Breast epithelium (tissue), 4 donors: ENCODE measurements around the gene COLQ. TPM values are rescaled to one million over a fixed set of nuclear protein-coding genes. Genes with fewer than 3 reads are reported as not detected.

Source experiments
- DNase-seq, 2 donors: peaks; one replicate each; pipeline ENCODE4 v3.0.0-alpha.2; 2019; ENCODE audit warnings: low spot score in 2 of 2
- H3K27ac ChIP-seq, 2 donors: fragments of 200-600 bp; sonication (generic) in 1 of 2; one replicate each; pipeline ENCODE4 v1.5.1; 2016 to 2019; ENCODE audit warnings: mild to moderate bottlenecking in 1 of 2
- H3K27me3 ChIP-seq, 2 donors: fragments of 200-600 bp; sonication (generic) in 1 of 2; one replicate each; pipeline versions ENCODE4 v1.5.1 to v1.6.0; 2017 to 2019; ENCODE audit warnings: control low read depth in 1 of 2, mild to moderate bottlenecking in 1 of 2
- H3K36me3 ChIP-seq: fragments of 200-600 bp; one replicate; pipeline ENCODE4 v1.5.1; 2019
- H3K4me1 ChIP-seq, 2 donors: fragments of 200-600 bp; sonication (generic); one replicate each; pipeline ENCODE4 v1.5.1; 2016 to 2019; ENCODE audit warnings: control low read depth in 1 of 2
- H3K4me3 ChIP-seq, 3 donors: fragments of 200-600 bp; sonication (generic); 1 replicate in 2 of 3; 2 replicates in 1 of 3; pipeline ENCODE4 v1.5.1; 2016 to 2019; ENCODE audit warnings: mild to moderate bottlenecking in 3 of 3, moderate library complexity in 2 of 3
- H3K9me3 ChIP-seq, 2 donors: fragments of 200-600 bp; sonication (generic) in 1 of 2; one replicate each; pipeline ENCODE4 v1.5.1; 2016 to 2019; ENCODE audit warnings: control low read depth in 1 of 2
- POLR2A ChIP-seq: fragments of 450-650 bp; IDR thresholded peaks from one replicate; pipeline ENCODE4 v1.6.1; 2016; ENCODE audit warnings: antibody characterized with exemption, mild to moderate bottlenecking, moderate library complexity
- POLR2AphosphoS5 ChIP-seq, 3 donors: sonication (generic); formaldehyde crosslinking; IDR thresholded peaks; one replicate each; pipeline ENCODE4 v1.6.1; 2017; ENCODE audit warnings: antibody characterized with exemption in 3 of 3
- intact Hi-C: fragments of 100-400 bp; cut with DNase I; formaldehyde crosslinking; loops from one replicate; pipeline ENCODE4 v1.15.1; 2023; ENCODE audit warnings: low total_unique reads
- total RNA-seq, 3 donors: library from RNA; depleted of rRNA; stranded (reverse); fragments of >200 nt; gene quantifications; one replicate each; pipeline ENCODE4 v1.1.0, GENCODE V29; 2016
- TF ChIP-seq, protein P1 (sequence below), 3 donors: fragments of 450-650 bp; IDR thresholded peaks; one replicate each; pipeline ENCODE4 v1.5.1; 2016 to 2017; ENCODE audit warnings: antibody characterized with exemption in 3 of 3, mild to moderate bottlenecking in 3 of 3, moderate library complexity in 3 of 3

The COLQ gene
- total RNA-seq, 3 donors from 2014 or later: 1.8 to 3.3 (median 1.9) TPM

DNA sequence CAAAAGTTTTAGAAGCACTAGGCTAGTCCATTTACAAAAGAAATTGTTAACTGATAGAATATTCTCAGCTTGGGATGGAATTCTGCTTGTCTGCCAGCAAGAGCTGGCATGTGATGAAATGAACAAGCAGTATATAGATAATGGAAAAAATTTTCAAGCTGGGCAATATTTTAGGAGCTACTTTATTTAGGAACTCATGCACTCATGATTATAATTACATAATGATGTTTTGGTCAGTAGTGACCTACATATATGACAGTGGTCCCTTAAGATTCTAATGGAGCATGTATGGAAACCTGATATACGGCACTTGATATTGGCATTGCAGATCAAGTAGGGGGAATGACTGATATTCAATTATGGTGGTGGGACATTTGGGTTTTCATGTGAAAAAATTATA lies 88.0 kb downstream of the COLQ start:
- TF ChIP-seq POLR2A (no peak), POLR2AphosphoS5 (IDR thresholded peaks at IDR 0.05) (no peak)
- TF ChIP-seq, protein P1, sequence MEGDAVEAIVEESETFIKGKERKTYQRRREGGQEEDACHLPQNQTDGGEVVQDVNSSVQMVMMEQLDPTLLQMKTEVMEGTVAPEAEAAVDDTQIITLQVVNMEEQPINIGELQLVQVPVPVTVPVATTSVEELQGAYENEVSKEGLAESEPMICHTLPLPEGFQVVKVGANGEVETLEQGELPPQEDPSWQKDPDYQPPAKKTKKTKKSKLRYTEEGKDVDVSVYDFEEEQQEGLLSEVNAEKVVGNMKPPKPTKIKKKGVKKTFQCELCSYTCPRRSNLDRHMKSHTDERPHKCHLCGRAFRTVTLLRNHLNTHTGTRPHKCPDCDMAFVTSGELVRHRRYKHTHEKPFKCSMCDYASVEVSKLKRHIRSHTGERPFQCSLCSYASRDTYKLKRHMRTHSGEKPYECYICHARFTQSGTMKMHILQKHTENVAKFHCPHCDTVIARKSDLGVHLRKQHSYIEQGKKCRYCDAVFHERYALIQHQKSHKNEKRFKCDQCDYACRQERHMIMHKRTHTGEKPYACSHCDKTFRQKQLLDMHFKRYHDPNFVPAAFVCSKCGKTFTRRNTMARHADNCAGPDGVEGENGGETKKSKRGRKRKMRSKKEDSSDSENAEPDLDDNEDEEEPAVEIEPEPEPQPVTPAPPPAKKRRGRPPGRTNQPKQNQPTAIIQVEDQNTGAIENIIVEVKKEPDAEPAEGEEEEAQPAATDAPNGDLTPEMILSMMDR (IDR thresholded peaks at IDR 0.05): no peak

DNA sequence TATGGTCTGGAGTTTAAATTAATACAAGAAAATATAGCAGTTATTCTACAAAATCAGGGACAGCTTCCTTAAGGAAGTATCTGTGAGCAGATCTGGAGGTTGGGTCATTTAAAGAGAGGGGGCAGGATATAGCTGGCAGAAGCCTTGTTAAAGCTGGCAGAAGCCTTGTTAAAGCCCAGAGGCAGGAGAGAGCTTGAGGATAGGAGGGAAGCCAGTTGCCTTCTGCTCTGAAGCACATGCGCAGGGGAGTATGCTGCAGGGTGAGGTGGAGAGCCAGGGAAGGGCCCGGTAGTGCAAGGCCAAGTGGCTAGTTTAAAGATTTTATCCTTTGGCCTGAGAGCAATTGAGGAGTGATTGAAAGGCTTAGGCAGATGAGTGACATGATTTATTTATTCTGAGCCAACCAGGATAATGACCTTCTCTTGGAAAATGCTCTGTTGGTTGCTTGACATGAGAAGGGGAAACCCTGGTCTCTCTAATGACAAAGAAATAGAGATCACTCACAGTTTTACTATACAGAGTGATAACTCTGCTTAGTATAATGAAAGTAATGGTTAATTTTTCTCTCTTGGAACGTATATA lies 90.2 kb downstream of the COLQ start:
- Histone ChIP-seq H3K27me3 (no peaks in the 10 kb centered on the region), H3K4me1 (no peaks in the 10 kb centered on the region), H3K9me3 (no peaks in the 10 kb centered on the region), H3K4me3 (no peak overlapping the region), H3K36me3 (no peaks in the 10 kb centered on the region), H3K27ac (no peak overlapping the region)
- TF ChIP-seq POLR2AphosphoS5 (IDR thresholded peaks at IDR 0.05): no peak
- no peak for TF ChIP-seq POLR2A
- TF ChIP-seq, protein P1 (IDR thresholded peaks at IDR 0.05): no peak
- no peak for DNase-seq
- intact Hi-C loops: no loop called here

More for the DNA sequence above, 88.0 kb downstream of the COLQ start:
- H3K27ac ChIP-seq: no peak overlapping the region
- DNase-seq: no peak
- no peaks in the 10 kb centered on the region for H3K27me3 ChIP-seq
- no peaks in the 10 kb centered on the region for H3K36me3 ChIP-seq
- intact Hi-C loops: no loop called here
- H3K4me3 ChIP-seq: no peak overlapping the region
- H3K9me3 ChIP-seq: no peaks in the 10 kb centered on the region
- H3K4me1 ChIP-seq: no peaks in the 10 kb centered on the region

DNA sequence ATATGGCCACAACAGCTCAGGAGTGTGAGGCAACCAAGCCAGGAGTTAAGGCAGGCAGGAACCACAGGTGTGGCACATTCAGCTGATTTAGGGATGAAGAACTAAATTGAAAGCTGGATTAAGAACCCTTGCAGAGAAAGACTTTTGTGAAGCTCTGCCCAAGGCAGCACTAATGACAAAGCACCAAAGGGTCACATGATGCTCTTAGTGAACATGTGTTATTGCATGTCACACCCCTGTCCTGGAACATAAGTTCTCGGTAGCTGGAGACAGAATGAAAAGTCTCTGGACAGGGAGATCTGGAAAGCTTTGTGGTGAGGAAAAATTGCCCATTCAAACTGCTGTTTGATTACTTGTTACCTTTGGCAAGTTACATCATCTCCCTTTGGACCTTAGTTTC lies 90.9 kb downstream of the COLQ start:
- H3K9me3 ChIP-seq: no peaks in the 10 kb centered on the region
- TF ChIP-seq POLR2AphosphoS5 (IDR thresholded peaks at IDR 0.05) (no peak), POLR2A (no peak)
- TF ChIP-seq, protein P1 (IDR thresholded peaks at IDR 0.05): no peak
- no peaks in the 10 kb centered on the region for H3K27me3 ChIP-seq
- H3K4me1 ChIP-seq: no peaks in the 10 kb centered on the region
- H3K4me3 ChIP-seq: no peak overlapping the region
- no peak overlapping the region for H3K27ac ChIP-seq
- no peak for DNase-seq
- no peaks in the 10 kb centered on the region for H3K36me3 ChIP-seq
- intact Hi-C loops: no loop called here

DNA sequence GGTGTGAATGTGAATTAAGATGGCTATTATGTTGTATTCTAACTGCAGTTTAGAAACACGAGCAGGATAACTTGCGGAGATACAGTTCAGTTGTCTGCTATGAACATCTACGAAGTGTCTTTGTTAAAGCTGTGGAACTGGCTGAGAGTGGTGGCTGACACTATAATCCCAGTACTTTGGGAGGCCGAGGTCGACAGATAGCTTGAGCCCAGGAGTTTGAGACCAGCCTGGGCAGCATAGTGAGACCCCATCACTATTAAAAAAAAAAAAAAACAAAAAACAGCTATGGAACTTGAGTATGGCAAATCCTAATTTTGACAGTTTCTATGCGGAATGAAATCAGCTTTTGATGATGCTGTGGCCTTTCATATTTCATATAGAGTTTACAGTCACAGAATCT lies 92.4 kb downstream of the COLQ start:
- intact Hi-C loops: no loop called here
- Histone ChIP-seq H3K27me3 (no peaks in the 10 kb centered on the region), H3K9me3 (no peaks in the 10 kb centered on the region), H3K36me3 (no peaks in the 10 kb centered on the region), H3K4me3 (peak overlapping the region in 2 of 3 donors; percentile 97 to 99), H3K27ac (no peak overlapping the region), H3K4me1 (no peaks in the 10 kb centered on the region)
- DNase-seq: no peak
- TF ChIP-seq POLR2AphosphoS5 (IDR thresholded peaks at IDR 0.05): no peak
- TF ChIP-seq, protein P1 (IDR thresholded peaks at IDR 0.05): no peak
- no peak for TF ChIP-seq POLR2A

DNA sequence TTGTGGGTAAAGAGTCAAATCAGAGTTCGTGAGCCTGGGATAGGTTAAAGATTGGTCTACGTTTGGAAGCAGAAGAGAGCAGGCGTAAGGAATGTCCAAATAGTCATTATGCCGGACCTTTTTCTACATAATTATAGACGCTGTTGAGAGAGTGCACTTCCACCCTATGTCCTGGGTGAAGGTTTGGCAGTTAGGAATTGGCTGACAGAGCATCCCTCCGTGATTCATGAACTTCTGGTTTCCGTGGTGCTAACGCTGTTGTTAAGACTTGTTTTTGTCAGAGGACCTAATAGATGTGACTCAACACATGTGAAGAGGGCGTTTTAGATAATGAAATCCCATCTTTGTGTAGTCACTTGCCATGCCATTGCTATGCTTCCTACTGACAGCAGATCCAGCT lies 93.0 kb downstream of the COLQ start:
- Histone ChIP-seq H3K9me3 (no peaks in the 10 kb centered on the region), H3K4me3 (peak overlapping the region; percentile 97 to 99 (median 97)), H3K36me3 (no peaks in the 10 kb centered on the region), H3K4me1 (no peaks in the 10 kb centered on the region), H3K27me3 (no peaks in the 10 kb centered on the region), H3K27ac (peak overlapping the region; percentile 83 to 90)
- DNase-seq: no peak
- intact Hi-C loops: no loop called here
- TF ChIP-seq POLR2A: no peak
- TF ChIP-seq, protein P1 (IDR thresholded peaks at IDR 0.05): no peak
- TF ChIP-seq POLR2AphosphoS5 (IDR thresholded peaks at IDR 0.05): no peak
